Colonic mucosa (tissue), 4 donors: ENCODE measurements around the gene SRRD. TPM values are rescaled to one million over a fixed set of nuclear protein-coding genes. Genes with fewer than 3 reads are reported as not detected.
"Not testable (repeated sequence)": the region's sequence is repeated elsewhere in the genome, so short reads cannot be mapped to it uniquely, and the experiment has no call there.

Experiments
- DNase-seq: peaks from one replicate; pipeline ENCODE4 v3.0.0-alpha.2; 2020
- H3K27ac ChIP-seq: fragments of 200-600 bp; one replicate; pipeline ENCODE4 v1.8.0; 2021
- H3K27me3 ChIP-seq: fragments of 200-600 bp; one replicate; pipeline ENCODE4 v1.8.0; 2021
- H3K36me3 ChIP-seq: fragments of 200-600 bp; one replicate; pipeline ENCODE4 v1.8.0; 2021
- H3K4me1 ChIP-seq: fragments of 200-600 bp; one replicate; pipeline ENCODE4 v1.8.0; 2021; ENCODE audit warnings: mild to moderate bottlenecking
- H3K4me3 ChIP-seq: fragments of 200-600 bp; one replicate; pipeline ENCODE4 v1.8.0; 2021
- H3K9ac ChIP-seq, 2 donors: one replicate each; pipeline ENCODE4 v1.7.0; 2013; ENCODE audit warnings: control low read depth in 2 of 2, low read depth in 2 of 2, low read length in 2 of 2
- H3K9me3 ChIP-seq: fragments of 200-600 bp; one replicate; pipeline ENCODE4 v1.8.0; 2021
- CTCF ChIP-seq: fragments of 200-600 bp; IDR thresholded peaks from one replicate; pipeline ENCODE4 v1.8.0; 2022; ENCODE audit warnings: antibody characterized with exemption, mild to moderate bottlenecking
- intact Hi-C: fragments of 100-400 bp; cut with DNase I; formaldehyde crosslinking; loops from one replicate; pipeline ENCODE4 v1.14.1; 2022
- total RNA-seq, 2 donors: library from RNA; stranded (reverse); fragmentation: NEBNext Ultra II Directional in 1 of 2; extraction: Animal tissue kit (Norgen Biotek cat#: 25700) in 1 of 2; gene quantifications; one replicate each; pipeline ENCODE4 v1.2.1, GENCODE V29; 2021
- donor health status: healthy.
- donor health status: DM: no; HTN: no; CAD: no.
- donor health status: DM: no; HTN: no; CAD: no.

The SRRD gene
- total RNA-seq: 10 to 100 TPM; 11.8 to 16.4 TPM

GRCh38 chr22:26483439-26484359 lies at the start of gene SRRD, which contains the start of gene HPS4:
TSS of gene SRRD (plus strand) at chr22:26483877. CDS start at chr22:26483891, 14 bp downstream.
TSS of gene HPS4 (minus strand) at chr22:26483783. CDS start at chr22:26481762, 2,021 bp downstream.
- peaks cover 9% of the 10 kb centered on the region for H3K4me1 ChIP-seq
- peak; percentile 89 for DNase-seq
- intact Hi-C loops: no loop called here

GRCh38 chr22:26435327-26436093 lies 48.2 kb upstream of the SRRD start:
- intact Hi-C loops: no loop called here
- no peaks in the 10 kb centered on the region for H3K36me3 ChIP-seq
- H3K27me3 ChIP-seq: no peaks in the 10 kb centered on the region
- no peak overlapping the region for H3K4me3 ChIP-seq
- no peak overlapping the region for H3K27ac ChIP-seq
- TF ChIP-seq CTCF: no peak
- H3K4me1 ChIP-seq: peaks cover 4% of the 10 kb centered on the region
- no peak overlapping the region for H3K9ac ChIP-seq
- H3K9me3 ChIP-seq: no peaks in the 10 kb centered on the region
- DNase-seq: no peak

More at GRCh38 chr22:26483439-26484359, at the start of gene SRRD, which contains the start of gene HPS4:
- Histone ChIP-seq H3K27ac (peak within 1 kb of the TSS; percentile 91), H3K4me3 (peak within 1 kb of the TSS; percentile 90), H3K9ac (peak within 1 kb of the TSS; percentile 88 to 95), H3K36me3 (no peaks in the 10 kb centered on the region), H3K27me3 (no peaks in the 10 kb centered on the region), H3K9me3 (no peaks in the 10 kb centered on the region)
- no peak for TF ChIP-seq CTCF

- Histone ChIP-seq H3K27me3 (no peaks in the 10 kb centered on the region), H3K36me3 (no peaks in the 10 kb centered on the region), H3K9ac (peak overlapping the region in 1 of 2 donors; percentile 58), H3K9me3 (no peaks in the 10 kb centered on the region), H3K4me1 (peaks cover 3% of the 10 kb centered on the region), H3K27ac (peak overlapping the region; percentile 62), H3K4me3 (no peak overlapping the region)
- intact Hi-C loops: no loop called here
- peak; percentile 81 for DNase-seq
- TF ChIP-seq CTCF: no peak
These were observed 46.7 kb upstream of the SRRD start for GRCh38 chr22:26436903-26437515.

GRCh38 chr22:26437694-26438392 lies 45.8 kb upstream of the SRRD start:
- Histone ChIP-seq H3K9ac (peak overlapping the region in 1 of 2 donors; percentile 58), H3K4me3 (no peak overlapping the region), H3K4me1 (peaks cover 3% of the 10 kb centered on the region), H3K36me3 (no peaks in the 10 kb centered on the region), H3K9me3 (no peaks in the 10 kb centered on the region), H3K27me3 (no peaks in the 10 kb centered on the region), H3K27ac (peak overlapping the region; percentile 62)
- no peak for TF ChIP-seq CTCF
- intact Hi-C loops: no loop called here
- no peak for DNase-seq

- H3K27me3 ChIP-seq, H3K36me3 ChIP-seq, H3K9me3 ChIP-seq, H3K4me3 ChIP-seq, intact Hi-C loops, H3K9ac ChIP-seq, H3K27ac ChIP-seq, DNase-seq, H3K4me1 ChIP-seq: not testable (repeated sequence)
These were observed 44.9 kb upstream of the SRRD start for GRCh38 chr22:26438776-26439175.
